Posterior vena cava (tissue), 2 donors: ENCODE measurements around the gene HIPK2. TPM values are rescaled to one million over a fixed set of nuclear protein-coding genes. Genes with fewer than 3 reads are reported as not detected.

Experiments used
- DNase-seq: peaks from one replicate; pipeline ENCODE4 v3.0.0-alpha.2; 2020; ENCODE audit warnings: low spot score
- intact Hi-C, 2 donors: fragments of 100-400 bp; cut with DNase I; formaldehyde crosslinking; loops; one replicate each; pipeline versions ENCODE4 v1.14.1 to v1.14.2; 2022 to 2023
- total RNA-seq, 2 donors: library from RNA; stranded (reverse); fragmentation: NEBNext Ultra II Directional; extraction: Animal tissue kit (Norgen Biotek cat#: 25700); gene quantifications; one replicate each; pipeline ENCODE4 v1.2.1, GENCODE V29; 2021
- donor health status: DM: yes; HTN: yes; CAD: no.
- donor health status: DM: yes; HTN: yes; CAD: no.

Gene HIPK2
- total RNA-seq, 2 donors from 2014 or later: 46.5 to 67.6 TPM

GRCh38 chr7:139722604-139723003 is 55.2 kb downstream of the HIPK2 start:
- no peak for DNase-seq
- intact Hi-C loops: no loop called here

GRCh38 chr7:139721821-139722220 is 56.0 kb downstream of the HIPK2 start:
- DNase-seq: no peak
- intact Hi-C loops: no loop called here

GRCh38 chr7:139721417-139721816 is 56.4 kb downstream of the HIPK2 start:
- intact Hi-C loops: no loop called here
- DNase-seq: no peak

GRCh38 chr7:139720705-139721231 is 57.0 kb downstream of the HIPK2 start:
- DNase-seq: no peak
- intact Hi-C loops: no loop called here

- intact Hi-C loops: no loop called here
- no peak for DNase-seq
These were observed 57.6 kb downstream of the HIPK2 start for GRCh38 chr7:139720186-139720585.

- DNase-seq: no peak
- intact Hi-C loops: no loop called here
These were observed 58.9 kb downstream of the HIPK2 start for GRCh38 chr7:139718859-139719258.

- DNase-seq: no peak
- intact Hi-C loops: no loop called here
These were observed 59.7 kb downstream of the HIPK2 start for GRCh38 chr7:139718141-139718540.

GRCh38 chr7:139716156-139716942 is 61.4 kb downstream of the HIPK2 start:
- intact Hi-C loops: no loop called here
- no peak for DNase-seq

GRCh38 chr7:139715194-139715815 is 62.5 kb downstream of the HIPK2 start:
- no peak for DNase-seq
- intact Hi-C loops: no loop called here

GRCh38 chr7:139714163-139714901 is 63.5 kb downstream of the HIPK2 start:
- DNase-seq: no peak
- intact Hi-C loops: no loop called here

GRCh38 chr7:139713526-139714162 is 64.2 kb downstream of the HIPK2 start:
- no peak for DNase-seq
- intact Hi-C loops: no loop called here

- no peak for DNase-seq
- intact Hi-C loops: no loop called here
These were observed 64.7 kb downstream of the HIPK2 start for GRCh38 chr7:139713061-139713460.

GRCh38 chr7:139711991-139712743 is 65.6 kb downstream of the HIPK2 start:
- DNase-seq: no peak
- intact Hi-C loops: loop anchor here in 1 of 2 donors (2.0 kb wide), 1 partner anchor 71 kb away; no protein-coding TSS in a partner anchor

- intact Hi-C loops: loop anchor here in 1 of 2 donors (2.0 kb wide), 1 partner anchor 69 kb away; no protein-coding TSS in a partner anchor
- no peak for DNase-seq
These were observed 67.8 kb downstream of the HIPK2 start for GRCh38 chr7:139710036-139710435.

- intact Hi-C loops: no loop called here
- no peak for DNase-seq
These were observed 68.3 kb downstream of the HIPK2 start for GRCh38 chr7:139709485-139709884.

- DNase-seq: no peak
- intact Hi-C loops: no loop called here
These were observed 69.3 kb downstream of the HIPK2 start for GRCh38 chr7:139708541-139708940.

- DNase-seq: no peak
- intact Hi-C loops: no loop called here
These were observed 71.0 kb downstream of the HIPK2 start for GRCh38 chr7:139706837-139707236.

- intact Hi-C loops: no loop called here
- DNase-seq: no peak
These were observed 73.4 kb downstream of the HIPK2 start for GRCh38 chr7:139704308-139704879.
